Breast epithelium (tissue), 3 donors: ENCODE data around the gene SEC24A.

Experiments used
- CTCF ChIP-seq, 3 donors: fragments of 450-650 bp; IDR thresholded peaks; one replicate each; pipeline ENCODE4 v1.5.1; 2016 to 2017; ENCODE audit warnings: antibody characterized with exemption in 3 of 3, mild to moderate bottlenecking in 3 of 3, moderate library complexity in 3 of 3
- POLR2A ChIP-seq: fragments of 450-650 bp; IDR thresholded peaks from one replicate; pipeline ENCODE4 v1.6.1; 2016; ENCODE audit warnings: antibody characterized with exemption, mild to moderate bottlenecking, moderate library complexity
- POLR2AphosphoS5 ChIP-seq, 3 donors: sonication (generic); formaldehyde crosslinking; IDR thresholded peaks; one replicate each; pipeline ENCODE4 v1.6.1; 2017; ENCODE audit warnings: antibody characterized with exemption in 3 of 3

- TF ChIP-seq CTCF (IDR thresholded peaks at IDR 0.05) (no peak), POLR2A (no peak), POLR2AphosphoS5 (IDR thresholded peaks at IDR 0.05) (no peak)
Observed at GRCh38 chr5:134758176-134758503, 109.6 kb downstream of the SEC24A start.
